Stimulated activated CD8-positive, alpha-beta memory T cell treated with anti-CD3 and anti-CD28 coated beads, Interleukin-4, amount 100 ng/mL, for 4 hours (primary cell): ENCODE measurements around the gene NOMO2.
"Not testable (repeated sequence)": the region's sequence is repeated elsewhere in the genome, so short reads cannot be mapped to it uniquely, and the experiment has no call there.

ENCODE experiments used
- DNase-seq, 2 donors: peaks; one replicate each; pipeline ENCODE4 v3.0.0-alpha.2; 2020; ENCODE audit warnings: low read depth in 2 of 2, low spot score in 1 of 2

NOMO2 gene

DNA sequence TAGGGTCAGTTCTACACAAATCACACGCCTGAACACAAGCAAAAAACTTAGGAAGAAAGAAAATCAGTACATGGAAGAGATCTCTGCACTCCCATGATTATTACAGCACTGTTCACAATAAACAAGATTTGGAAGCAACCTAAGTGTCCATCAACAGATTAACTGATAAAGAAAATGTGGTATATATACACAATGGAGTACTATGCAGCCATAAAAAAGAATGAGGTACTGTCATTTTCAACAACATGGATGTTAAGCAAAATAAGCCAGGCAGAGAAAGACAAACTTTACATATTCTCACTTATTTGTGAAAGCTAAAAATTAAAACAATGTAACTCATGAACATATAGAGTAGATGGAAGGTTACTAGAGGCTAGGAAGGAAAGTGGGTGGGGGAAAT lies 16.0 kb upstream of the NOMO2 start:
- not testable (repeated sequence) for DNase-seq

DNA sequence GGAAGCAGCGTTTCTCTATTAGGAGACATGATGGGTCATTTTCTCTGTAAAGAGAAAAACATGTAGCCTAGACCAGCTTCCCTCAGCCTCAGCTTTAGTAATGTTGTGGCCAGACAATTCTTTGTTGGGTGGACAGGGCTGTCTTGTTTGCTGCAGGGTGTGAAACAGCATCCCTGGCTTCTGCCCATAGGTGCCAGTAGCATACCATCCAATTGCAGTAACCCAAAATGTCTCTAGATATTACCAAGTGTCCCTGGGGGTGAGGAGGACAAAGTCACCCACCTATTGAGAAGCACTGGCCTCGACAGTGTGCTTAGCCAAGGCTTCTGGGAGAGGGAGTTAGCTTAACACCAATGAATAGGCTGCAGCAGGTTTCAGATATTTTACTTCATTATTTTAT lies 14.0 kb upstream of the NOMO2 start:
- not testable (repeated sequence) for DNase-seq

DNA sequence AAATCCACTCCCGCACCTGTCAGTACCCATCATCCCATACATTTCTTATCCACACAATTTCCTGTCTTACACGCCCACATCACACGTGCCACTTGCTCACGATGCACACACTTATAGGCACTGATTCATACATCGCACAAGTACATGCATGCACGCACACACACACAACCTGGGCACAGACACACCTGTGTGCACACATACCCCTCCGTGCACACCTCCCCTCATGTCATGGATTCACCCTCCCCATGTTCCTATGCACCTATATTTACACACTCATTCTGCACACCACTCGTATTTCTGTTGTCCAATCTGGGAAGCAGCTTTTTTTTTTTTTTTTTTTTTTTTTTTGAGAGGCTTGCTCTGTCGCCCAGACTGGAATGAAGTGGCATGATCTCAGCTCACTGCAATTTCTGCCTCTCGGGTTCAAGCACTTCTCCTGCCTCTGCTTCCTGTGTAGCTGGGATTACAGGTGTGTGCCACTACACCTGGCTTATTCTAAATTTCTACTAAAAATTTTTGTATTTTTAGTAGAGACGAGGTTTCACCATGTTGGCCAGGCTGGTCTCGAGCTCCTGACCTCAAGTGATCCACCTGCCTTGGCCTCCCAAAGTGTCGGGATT lies 13.5 kb upstream of the NOMO2 start:
- DNase-seq = not testable (repeated sequence)

DNA sequence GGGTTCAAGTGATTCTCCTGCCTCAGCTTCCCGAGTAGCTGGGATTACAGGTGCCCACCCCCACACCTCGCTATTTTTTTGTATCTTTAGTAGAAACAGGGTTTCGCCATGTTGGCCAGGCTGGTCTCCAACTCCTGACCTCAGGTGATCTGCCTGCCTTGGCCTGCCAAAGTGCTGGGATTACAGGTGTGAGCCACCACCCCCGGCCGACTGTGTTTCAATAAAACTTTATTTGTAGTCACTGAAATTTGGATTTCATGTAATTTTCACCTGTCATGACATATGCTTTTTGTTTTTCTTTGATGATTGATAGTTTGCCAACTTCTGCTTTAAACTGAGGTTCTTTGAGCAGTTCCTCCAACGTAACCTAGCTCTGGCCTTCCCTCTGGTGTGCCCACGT lies 12.0 kb upstream of the NOMO2 start:
- DNase-seq = not testable (repeated sequence)

DNA sequence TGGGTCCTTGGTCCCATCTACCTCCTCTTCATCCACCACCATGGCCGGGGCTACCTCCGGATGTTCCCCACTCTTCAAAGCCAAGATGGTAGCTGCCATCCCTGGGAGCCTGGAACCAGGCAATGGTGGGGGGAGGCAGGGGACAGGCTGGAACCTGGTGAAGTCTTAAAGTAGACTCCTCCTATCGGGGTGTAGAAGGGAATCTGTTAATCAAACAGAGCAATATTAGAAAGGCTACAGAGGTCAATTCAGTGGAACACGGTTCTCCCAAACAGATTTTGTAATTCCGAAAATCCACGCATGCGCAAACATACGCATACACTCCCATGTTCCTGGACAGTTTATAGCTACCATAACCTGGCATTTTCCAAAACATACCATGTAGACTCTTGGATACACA lies 11.1 kb upstream of the NOMO2 start:
- DNase-seq = not testable (repeated sequence)

DNA sequence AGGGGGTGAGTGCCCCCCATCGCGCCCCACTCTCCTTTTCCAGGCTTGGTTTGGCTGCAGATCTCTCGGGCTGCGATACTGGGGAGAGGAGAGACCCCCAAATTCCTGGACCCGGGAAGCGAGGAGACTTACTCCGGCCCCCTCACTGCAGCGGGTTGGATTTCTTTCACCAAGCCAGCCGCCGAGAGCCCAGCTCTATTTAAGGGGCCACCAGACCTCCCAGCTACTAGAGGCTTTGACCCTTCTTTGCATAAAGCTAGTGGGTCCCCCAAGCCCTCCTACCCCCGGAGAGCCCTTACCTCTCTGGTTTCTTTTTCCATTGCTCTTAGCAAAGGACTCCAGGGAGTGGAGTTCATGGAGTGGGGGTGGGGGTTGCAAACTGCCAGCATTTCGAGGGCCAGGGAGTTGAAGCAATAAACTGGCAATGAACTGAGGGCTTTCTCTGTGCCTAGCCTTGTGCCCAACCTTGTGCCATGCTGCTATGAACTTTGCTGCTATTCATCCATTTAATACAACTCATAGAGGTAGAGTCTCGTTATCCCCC lies 9.5 kb upstream of the NOMO2 start:
- DNase-seq = not testable (repeated sequence)

DNA sequence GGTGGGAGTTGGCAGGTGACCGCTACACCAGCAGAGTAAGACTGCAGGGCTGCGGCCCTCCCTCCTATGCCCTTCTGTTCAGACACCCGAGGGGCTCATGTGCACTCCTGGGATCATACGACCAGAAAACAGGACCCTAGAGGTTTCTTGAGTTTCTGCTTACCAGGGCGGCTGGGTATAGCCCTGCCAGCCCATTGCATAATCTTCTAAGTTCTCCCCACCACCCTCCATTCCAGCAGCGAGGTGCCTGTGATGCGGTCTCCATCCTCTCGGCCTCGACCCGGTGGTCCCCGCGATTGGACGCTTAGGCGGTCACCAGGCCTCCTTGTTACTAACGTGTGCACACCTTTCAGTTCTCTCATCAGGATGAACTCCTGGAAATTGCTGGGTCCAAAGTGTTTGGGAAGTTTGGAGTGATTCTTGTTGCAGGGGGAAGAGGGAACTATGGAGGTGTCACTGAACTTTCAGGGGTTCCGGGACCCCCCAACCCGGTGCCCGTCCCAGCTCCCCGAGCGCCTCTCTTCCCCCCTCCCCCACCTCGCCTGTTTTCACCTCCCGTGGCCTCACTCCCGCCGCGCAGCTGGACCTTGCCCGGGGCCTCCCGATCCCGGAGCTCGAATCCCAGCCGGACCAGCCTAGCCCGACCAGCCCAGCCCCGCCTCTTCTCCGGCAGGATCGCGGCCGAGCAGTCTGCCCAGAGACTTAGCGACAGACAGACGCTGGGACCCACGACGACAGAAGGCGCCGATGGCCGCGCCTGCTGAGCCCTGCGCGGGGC lies 8.8 kb upstream of the NOMO2 start:
- not testable (repeated sequence) for DNase-seq

DNA sequence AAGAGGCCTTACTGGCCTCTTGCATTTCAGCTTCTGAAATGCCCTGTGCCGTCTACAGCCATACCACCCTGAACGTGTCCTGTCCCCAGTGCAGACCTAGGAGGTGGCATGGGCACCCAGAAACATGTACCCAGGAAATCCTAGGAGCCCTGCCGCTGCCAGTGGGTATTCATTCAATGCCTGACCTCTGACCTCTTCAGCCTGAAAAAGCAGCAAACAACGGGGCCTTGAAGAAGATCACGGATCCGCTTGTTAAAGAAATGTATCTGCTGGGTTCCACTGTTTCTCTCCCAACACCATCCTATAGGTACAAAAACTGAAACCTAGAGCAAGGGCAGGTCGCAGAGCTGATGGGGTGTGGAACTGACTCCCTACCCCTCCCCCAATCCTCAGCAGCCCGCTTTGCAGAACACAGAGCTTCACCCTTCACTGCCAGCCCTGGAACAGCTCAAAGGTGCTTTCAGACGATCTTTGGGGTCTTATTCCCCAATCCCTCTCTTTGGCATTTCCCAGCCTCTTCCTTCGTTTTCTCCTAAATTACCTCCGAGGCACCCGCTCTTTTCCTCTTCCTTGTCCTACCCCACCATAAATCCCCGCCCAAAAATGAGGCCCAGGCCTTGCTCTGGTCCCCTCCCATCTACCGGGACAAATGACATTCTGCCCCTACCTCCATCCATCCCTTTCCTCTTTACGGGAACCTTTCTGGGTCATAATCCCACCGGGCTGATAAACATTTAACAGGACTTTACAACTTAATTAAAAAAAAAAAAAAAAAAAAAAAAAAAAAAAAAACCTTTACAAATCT lies 1.3 kb downstream of the NOMO2 start:
- not testable (repeated sequence) for DNase-seq

DNA sequence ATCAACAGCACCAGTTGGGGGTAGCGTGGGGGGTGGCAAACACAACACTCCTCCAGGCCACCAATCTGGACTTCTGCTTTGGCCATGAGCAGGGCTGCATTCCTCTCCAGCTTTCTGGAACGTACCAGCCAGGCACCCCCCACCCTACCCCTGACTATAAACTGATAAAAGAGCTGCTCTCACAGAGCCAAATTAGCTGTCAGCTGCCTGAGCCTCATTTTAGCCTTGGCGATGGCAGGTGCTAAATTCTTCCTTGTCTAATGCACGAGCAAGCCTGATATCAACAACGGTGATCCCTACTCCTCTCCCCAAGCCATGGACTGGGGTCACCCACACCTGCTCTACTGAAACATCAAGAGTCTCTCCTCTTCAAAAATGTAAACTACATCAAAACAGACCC lies 8.2 kb downstream of the NOMO2 start:
- not testable (repeated sequence) for DNase-seq

DNA sequence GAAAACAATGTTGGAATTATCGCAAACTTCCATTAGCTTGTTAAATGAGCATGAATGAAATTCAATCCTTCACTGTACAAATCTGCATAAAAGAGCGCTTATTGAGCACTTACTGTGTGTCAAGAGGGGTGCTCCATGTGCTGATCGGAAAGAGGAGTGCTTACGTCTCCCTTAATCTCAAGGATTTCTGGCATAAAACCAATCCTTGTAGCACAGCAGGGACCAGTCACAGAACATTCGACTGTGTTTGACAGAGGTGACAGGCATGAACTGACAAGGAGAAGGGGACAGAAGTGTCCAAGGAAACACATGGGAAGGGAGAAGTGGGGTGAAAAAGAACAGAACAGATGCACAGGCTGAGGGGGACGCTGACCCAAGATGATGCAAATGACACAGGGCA lies 14.5 kb downstream of the NOMO2 start:
- DNase-seq = not testable (repeated sequence)

DNA sequence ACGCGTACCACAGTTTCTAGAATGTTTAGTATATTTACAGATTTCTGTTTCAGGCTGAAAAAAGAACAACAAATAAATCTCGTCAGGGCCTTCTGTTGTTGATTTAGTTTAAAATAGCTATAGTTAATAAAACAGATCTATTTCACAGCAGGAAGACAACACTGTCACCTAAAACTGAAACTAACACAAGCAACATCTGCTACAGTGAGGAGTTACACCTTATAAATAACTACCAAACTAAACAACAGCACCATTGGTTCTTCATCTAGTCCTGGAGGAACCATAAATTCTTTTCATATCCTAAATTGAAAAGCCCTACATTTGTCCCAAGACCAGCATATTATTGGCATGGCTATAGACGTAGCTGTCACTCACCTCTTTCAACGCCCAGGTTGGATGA lies 15.0 kb downstream of the NOMO2 start:
- not testable (repeated sequence) for DNase-seq

DNA sequence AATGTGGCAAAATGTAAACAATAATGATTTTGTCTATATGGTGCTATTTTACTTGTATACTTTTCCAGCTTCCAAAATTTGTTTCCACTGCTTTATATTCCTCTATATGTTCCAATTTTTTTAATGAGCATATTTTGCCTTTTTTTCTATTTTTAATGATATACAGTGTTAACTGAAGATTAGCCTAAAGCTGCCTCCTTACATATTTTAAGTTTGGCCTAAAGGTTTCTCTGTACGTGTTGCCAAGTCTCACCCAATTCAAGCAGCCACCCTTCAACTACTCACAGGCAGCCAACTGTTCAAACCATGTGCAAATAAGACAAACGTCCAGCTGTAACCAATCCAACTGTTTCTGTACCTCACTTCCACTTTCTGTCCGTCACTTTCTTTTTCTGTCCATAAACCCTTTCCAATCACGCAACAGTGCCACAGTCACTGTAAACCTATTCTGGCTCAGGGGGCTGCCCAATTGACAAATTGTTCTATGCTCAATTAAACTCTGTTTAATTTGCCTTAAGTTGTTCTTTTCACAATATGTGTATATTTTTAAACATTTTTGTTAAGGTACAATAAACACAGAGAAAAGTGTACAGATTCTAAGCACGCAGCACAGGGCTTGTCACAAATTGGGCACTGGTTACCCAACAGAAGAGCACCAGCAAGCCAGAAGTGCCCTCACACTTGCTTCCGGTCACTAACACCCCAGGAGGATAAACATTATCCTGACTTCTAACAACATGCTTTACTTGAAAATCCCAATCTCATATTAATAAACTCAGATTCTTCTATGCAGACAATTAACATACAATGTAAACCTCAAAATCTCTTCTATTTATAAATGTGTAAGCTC lies 17.4 kb downstream of the NOMO2 start:
- not testable (repeated sequence) for DNase-seq

DNA sequence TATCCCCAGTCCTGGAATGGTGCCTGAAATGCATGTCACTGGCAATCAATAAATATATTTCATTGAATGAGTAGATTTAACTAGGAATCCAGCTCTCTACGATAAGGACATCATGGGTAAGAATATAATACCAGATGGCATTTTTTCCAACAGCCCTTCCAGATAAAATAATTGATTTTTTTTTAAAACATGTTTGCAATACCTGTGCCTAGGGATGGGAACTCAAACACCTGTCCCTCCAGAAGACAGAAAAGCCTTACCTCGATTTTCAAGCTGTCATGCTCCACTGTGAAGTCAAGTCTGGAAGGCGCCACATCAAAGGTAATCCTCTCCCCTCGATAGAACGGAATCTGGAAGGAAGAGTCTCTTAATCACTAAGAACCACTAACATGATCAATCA lies 20.0 kb downstream of the NOMO2 start:
- not testable (repeated sequence) for DNase-seq

DNA sequence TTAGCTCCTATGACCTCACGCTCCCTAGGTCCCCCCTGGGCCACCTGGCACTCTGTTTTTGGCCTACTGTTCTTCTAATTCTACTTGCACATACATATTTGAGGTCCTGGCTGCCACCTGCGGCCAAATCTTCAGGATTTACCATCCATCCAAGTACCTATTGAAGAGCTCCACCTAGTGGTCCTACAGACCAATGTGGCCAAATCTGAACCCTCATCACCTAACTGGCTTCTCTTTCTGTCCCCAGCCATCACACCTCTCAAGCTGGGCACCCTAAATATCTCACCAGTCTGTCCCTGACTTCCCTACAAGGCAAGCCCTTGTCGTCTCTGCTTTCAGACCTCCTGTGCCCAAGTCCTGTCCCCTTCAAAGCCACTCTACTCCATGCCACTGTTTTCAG lies 24.9 kb downstream of the NOMO2 start:
- not testable (repeated sequence) for DNase-seq

DNA sequence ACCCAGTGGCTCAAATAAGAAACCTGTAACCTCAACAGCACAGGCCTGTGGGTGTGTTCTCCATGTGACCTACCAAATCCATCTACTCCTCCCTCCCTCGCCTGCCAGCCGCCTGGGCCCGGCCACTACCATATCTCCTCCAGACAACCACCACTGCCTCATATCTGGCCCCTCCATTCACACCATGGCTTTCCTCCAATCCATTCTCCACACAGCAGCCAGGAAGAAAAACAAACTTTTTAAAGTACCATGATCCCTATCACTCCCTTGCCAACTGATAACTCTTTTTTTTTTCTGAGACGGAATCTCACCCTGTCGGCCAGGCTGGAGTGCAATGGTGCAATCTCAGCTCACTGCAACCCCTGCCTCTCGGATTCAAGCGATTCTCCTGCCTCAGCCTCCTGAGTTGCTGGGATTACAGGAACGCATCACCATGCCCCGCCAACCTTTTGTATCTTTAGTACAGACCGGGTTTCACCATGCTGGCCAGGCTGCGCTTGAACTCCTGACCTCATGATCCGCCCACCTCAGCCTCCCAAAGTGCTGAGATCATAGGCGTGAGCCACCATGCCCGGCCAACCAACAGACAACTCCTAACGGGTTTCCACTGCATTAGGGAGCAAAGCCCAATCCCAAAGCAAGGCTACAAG lies 26.3 kb downstream of the NOMO2 start:
- DNase-seq = not testable (repeated sequence)

DNA sequence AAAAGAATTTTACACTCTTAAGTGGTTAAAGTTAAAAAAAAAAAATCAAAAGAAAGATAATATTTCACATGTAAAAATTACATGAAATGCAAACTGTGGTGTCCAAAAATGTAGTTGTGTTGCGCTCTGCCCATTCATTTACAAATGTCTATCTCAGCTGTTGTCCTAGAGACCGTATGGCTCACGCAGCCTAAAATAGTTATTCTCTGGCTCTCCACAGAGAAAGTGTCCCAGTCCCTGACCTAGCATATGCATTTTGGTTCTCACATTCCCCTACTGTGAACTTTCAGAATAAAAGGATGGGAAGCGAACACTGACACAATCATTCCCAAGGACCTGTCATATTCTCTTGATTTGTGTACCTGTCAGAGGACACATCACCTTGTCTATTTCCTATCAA lies 27.6 kb downstream of the NOMO2 start:
- DNase-seq = not testable (repeated sequence)

DNA sequence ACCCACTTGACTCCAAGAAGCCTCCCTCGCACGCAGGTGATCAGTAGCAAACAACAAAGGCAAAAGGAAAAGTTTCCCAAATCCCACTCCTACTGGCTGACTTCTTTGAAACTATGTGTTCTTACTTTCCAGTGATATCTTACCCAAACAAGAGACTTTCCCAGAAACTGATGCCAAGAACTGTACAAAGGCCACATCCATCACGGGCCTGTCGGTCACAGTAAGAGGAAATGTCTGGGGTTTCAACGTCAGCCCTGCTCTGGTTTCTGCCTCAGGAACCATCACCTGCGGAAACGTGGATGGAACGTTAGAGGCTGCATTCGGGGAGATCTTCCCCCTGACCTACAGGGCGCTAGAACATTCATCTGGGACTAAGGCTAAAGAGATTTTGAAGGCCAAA lies 30.6 kb downstream of the NOMO2 start:
- DNase-seq = not testable (repeated sequence)

DNA sequence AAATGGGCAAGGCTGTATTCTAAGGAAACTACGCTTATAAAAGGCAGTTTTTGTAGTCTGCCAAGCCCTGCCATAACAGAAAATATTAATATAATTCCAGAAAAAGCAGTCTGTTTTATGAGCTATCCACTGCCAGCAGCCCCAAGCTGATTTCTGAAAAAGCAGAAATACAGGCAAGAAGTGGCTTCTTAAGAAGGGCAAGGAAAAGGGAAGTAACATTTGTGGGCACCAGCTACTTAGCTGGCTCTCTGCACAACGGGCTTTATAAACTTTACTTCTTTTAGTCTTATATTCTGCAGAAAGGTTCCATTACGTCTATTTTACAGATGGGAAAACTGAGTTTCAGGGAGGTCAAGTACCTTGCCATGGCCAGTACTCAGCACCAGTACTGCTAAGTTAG lies 31.6 kb downstream of the NOMO2 start:
- not testable (repeated sequence) for DNase-seq

DNA sequence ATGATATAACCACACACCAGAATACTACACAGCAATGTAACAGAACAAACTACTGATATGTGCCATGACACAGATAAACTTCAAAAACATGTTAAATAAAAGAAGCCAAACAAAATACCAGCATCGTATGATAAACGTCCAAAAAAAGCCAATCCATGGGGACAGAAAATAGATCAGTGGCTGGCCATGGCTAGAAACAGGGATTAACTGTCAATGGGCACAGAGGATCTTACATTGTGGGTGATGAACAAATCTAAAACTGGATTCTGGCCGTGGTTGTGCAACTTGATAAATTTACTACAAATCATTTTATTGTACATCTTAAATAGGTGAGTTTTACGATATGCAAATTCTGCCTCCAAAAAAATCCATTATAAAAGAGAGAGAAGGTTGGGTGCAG lies 35.4 kb downstream of the NOMO2 start:
- not testable (repeated sequence) for DNase-seq

DNA sequence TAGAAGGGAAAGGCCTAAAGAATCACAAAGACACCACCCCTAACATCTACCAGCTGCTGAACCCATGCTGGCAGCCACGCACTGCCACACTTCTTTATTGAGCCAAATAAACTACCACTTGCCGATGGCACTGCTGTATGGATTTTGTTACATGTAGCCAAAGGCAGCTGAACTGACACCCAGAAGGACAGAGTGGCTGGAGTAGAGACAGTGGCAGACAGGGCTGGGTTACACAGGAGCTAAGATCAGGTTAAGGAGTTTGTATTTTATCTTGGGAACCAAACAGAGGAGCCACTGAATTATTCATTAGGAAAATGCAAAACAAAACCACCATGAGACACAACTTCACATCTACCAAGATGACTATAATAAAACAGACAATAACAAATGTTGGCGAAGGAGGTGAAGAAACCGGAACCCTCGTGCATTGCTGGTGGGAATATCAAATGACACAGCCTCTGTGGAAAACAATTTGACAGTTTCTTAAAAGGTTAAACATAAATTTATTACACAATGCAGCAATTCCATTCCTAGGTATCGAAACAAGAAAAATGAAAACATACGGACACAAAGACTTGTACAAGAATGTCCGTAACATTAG lies 35.9 kb downstream of the NOMO2 start:
- DNase-seq = not testable (repeated sequence)
